GM19468 (cell line): ENCODE measurements around the gene CRB2.

Source experiments
- ATAC-seq: cut with Tn5 transposase; IDR thresholded peaks from one replicate; pipeline ENCODE4 v1.9.1; 2021; ENCODE audit warnings: mild to moderate bottlenecking, moderate library complexity, moderate number of reproducible peaks; ENCODE audit not compliant: unreplicated experiment; ENCODE audit errors: extremely low read depth

Gene CRB2

GRCh38 chr9:123376218-123377071 is 20.4 kb downstream of the CRB2 start:
- no peak for ATAC-seq

GRCh38 chr9:123377211-123377971 is 21.4 kb downstream of the CRB2 start:
- ATAC-seq = no peak

- no peak for ATAC-seq
Observed at GRCh38 chr9:123378025-123378424, 22.0 kb downstream of the CRB2 start.

GRCh38 chr9:123378956-123379660 is 23.1 kb downstream of the CRB2 start:
- no peak for ATAC-seq

- ATAC-seq = no peak
Observed at GRCh38 chr9:123380852-123381705, 25.1 kb downstream of the CRB2 start.

GRCh38 chr9:123382653-123383511 is 26.9 kb downstream of the CRB2 start:
- no peak for ATAC-seq

- no peak for ATAC-seq
Observed at GRCh38 chr9:123383512-123384170, 27.6 kb downstream of the CRB2 start.

GRCh38 chr9:123387686-123388085 is 31.7 kb downstream of the CRB2 start:
- no peak for ATAC-seq

GRCh38 chr9:123389070-123389469 is 33.1 kb downstream of the CRB2 start:
- ATAC-seq = no peak

- no peak for ATAC-seq
Observed at GRCh38 chr9:123389698-123390097, 33.7 kb downstream of the CRB2 start.

- no peak for ATAC-seq
Observed at GRCh38 chr9:123390337-123391135, 34.5 kb downstream of the CRB2 start.

- ATAC-seq = no peak
Observed at GRCh38 chr9:123391233-123391632, 35.2 kb downstream of the CRB2 start.

GRCh38 chr9:123391946-123392345 is 35.9 kb downstream of the CRB2 start:
- no peak for ATAC-seq

- no peak for ATAC-seq
Observed at GRCh38 chr9:123392802-123393201, 36.8 kb downstream of the CRB2 start.

- ATAC-seq = no peak
Observed at GRCh38 chr9:123394291-123395235, 38.6 kb downstream of the CRB2 start.

GRCh38 chr9:123395276-123395688 is 39.3 kb downstream of the CRB2 start:
- ATAC-seq = no peak
